ENCODE results near the gene IER2. TPM values are rescaled to one million over a fixed set of nuclear protein-coding genes. Genes with fewer than 3 reads are reported as not detected.
"Not testable (repeated sequence)": the region's sequence is repeated elsewhere in the genome, so short reads cannot be mapped to it uniquely, and the experiment has no call there.

The IER2 gene
- polyA plus RNA-seq, 1 donor from 2014 or later, result 23.3 TPM

GRCh38 chr19:13165162-13165997 is 15.2 kb downstream of the IER2 start:
- no peak for TF ChIP-seq REST (IDR thresholded peaks at IDR 0.05; ENCODE audit: borderline replicate concordance)
- no peak for TF ChIP-seq SMC3 (conservative IDR thresholded peaks at IDR 0.05; ENCODE audit: poor library complexity)
- no peak for TF ChIP-seq POLR2AphosphoS5 (IDR thresholded peaks at IDR 0.05)
- no peak for TF ChIP-seq EZH2 (IDR thresholded peaks at IDR 0.05; ENCODE audit: borderline replicate concordance, insufficient read depth, low read length, poor library complexity, severe bottlenecking)
- TF ChIP-seq CTCF (IDR thresholded peaks at IDR 0.05; ENCODE audit: poor library complexity, severe bottlenecking), result no peak
- TF ChIP-seq MXI1 (conservative IDR thresholded peaks at IDR 0.05; ENCODE audit: poor library complexity, severe bottlenecking), result no peak
- no peak for TF ChIP-seq EP300 (conservative IDR thresholded peaks at IDR 0.05; ENCODE audit: poor library complexity, severe bottlenecking)
- H3K36me3 ChIP-seq (ENCODE audit: insufficient read depth, low read length), result no peaks in the 10 kb centered on the region
- no peak overlapping the region for H3K27ac ChIP-seq (ENCODE audit: low read length)
- no peak overlapping the region for H3K9ac ChIP-seq (ENCODE audit: low read length)
- no peaks in the 10 kb centered on the region for H3K79me2 ChIP-seq (replicated peaks; ENCODE audit: insufficient read depth, low read length)
- H2AFZ ChIP-seq (ENCODE audit: low read depth, low read length), result no peak overlapping the region
- peaks cover 9% of the 10 kb centered on the region for H3K27me3 ChIP-seq (ENCODE audit: insufficient read depth, low read depth, low read length)
- no peaks in the 10 kb centered on the region for H3K9me2 ChIP-seq (ENCODE audit: insufficient read depth, low read length)
- H3K4me3 ChIP-seq (ENCODE audit: low read length), result no peak overlapping the region
- H3K9me3 ChIP-seq (ENCODE audit: low read length), result no peaks in the 10 kb centered on the region
- no peaks in the 10 kb centered on the region for H4K20me1 ChIP-seq (ENCODE audit: insufficient read depth)
- H3K4me2 ChIP-seq (ENCODE audit: low read length), result no peak overlapping the region
- H3F3A ChIP-seq (ENCODE audit: insufficient read depth, low read length, poor library complexity, severe bottlenecking), result no peaks in the 10 kb centered on the region

DNA sequence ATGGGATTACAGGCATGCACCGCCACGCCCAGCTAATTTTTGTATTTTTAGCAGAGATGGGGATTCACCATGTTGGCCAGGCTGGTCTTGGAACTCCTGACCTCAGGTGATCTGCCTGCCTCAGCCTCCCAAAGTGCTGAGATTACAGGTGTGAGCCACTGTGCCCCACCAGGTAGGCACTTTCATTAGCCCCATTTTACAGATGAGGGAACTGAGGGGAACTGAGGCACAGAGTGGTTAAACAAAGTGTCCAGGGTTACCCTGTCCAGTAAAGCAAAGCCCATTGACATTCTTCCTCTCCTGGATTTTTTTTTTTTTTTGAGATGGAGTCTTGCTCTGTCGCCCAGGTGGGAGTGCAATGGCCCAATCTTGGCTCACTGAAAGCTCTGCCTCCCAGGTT is 15.9 kb downstream of the IER2 start:
- not testable (repeated sequence) for H3K4me3 ChIP-seq (ENCODE audit: low read length); H3K9me3 ChIP-seq (ENCODE audit: low read length); H3K4me2 ChIP-seq (ENCODE audit: low read length); H3K9me2 ChIP-seq (ENCODE audit: insufficient read depth, low read length); H2AFZ ChIP-seq (ENCODE audit: low read depth, low read length); H3K27me3 ChIP-seq (ENCODE audit: insufficient read depth, low read depth, low read length); H4K20me1 ChIP-seq (ENCODE audit: insufficient read depth); H3K27ac ChIP-seq (ENCODE audit: low read length); H3K36me3 ChIP-seq (ENCODE audit: insufficient read depth, low read length); H3K79me2 ChIP-seq (replicated peaks; ENCODE audit: insufficient read depth, low read length); H3F3A ChIP-seq (ENCODE audit: insufficient read depth, low read length, poor library complexity, severe bottlenecking); H3K9ac ChIP-seq (ENCODE audit: low read length)

- Histone ChIP-seq H3K36me3 (ENCODE audit: insufficient read depth, low read length) (no peaks in the 10 kb centered on the region), H3K4me2 (ENCODE audit: low read length) (no peak overlapping the region), H2AFZ (ENCODE audit: low read depth, low read length) (no peak overlapping the region), H3F3A (ENCODE audit: insufficient read depth, low read length, poor library complexity, severe bottlenecking) (no peaks in the 10 kb centered on the region), H3K9me2 (ENCODE audit: insufficient read depth, low read length) (no peaks in the 10 kb centered on the region), H3K4me3 (ENCODE audit: low read length) (no peak overlapping the region), H3K27ac (ENCODE audit: low read length) (no peak overlapping the region), H3K79me2 (replicated peaks; ENCODE audit: insufficient read depth, low read length) (no peaks in the 10 kb centered on the region), H3K9me3 (ENCODE audit: low read length) (no peaks in the 10 kb centered on the region), H3K9ac (ENCODE audit: low read length) (no peak overlapping the region), H4K20me1 (ENCODE audit: insufficient read depth) (no peaks in the 10 kb centered on the region), H3K27me3 (ENCODE audit: insufficient read depth, low read depth, low read length) (no peaks in the 10 kb centered on the region)
- no peak for TF ChIP-seq TAF1 (IDR thresholded peaks at IDR 0.05; ENCODE audit: low read depth)
- no peak for TF ChIP-seq SMC3 (conservative IDR thresholded peaks at IDR 0.05; ENCODE audit: poor library complexity)
- no peak for TF ChIP-seq POLR2AphosphoS5 (IDR thresholded peaks at IDR 0.05)
- TF ChIP-seq RAD21 (conservative IDR thresholded peaks at IDR 0.05), result no peak
Observed at GRCh38 chr19:13169769-13170168, 19.6 kb downstream of the IER2 start.
